Retinal pigment epithelial cell (primary cell): Measurements from ENCODE around the gene PPP1R15A.
"Not testable (repeated sequence)": the region's sequence is repeated elsewhere in the genome, so short reads cannot be mapped to it uniquely, and the experiment has no call there.

Source experiments
- DNase-seq: peaks from one replicate; pipeline ENCODE4 v3.0.0-alpha.2; 2010; ENCODE audit warnings: low read depth
- H3K4me3 ChIP-seq: 2 replicates; pipeline ENCODE4 v1.5.1; 2011; ENCODE audit warnings: mild to moderate bottlenecking, low read length, control low read depth, moderate library complexity
- TF ChIP-seq, protein P1 (sequence below): conservative IDR thresholded peaks from 2 replicates; pipeline ENCODE4 v1.5.1; 2011; ENCODE audit warnings: low read depth, low read length, control low read depth, inconsistent platforms

PPP1R15A gene

GRCh38 chr19:48899781-48900476, 27.7 kb downstream of the PPP1R15A start, which contains the start of gene NUCB1:
TSS of gene NUCB1 (plus strand) at chr19:48900312. CDS start at chr19:48900797, 485 bp downstream.
- TF ChIP-seq, protein P1, sequence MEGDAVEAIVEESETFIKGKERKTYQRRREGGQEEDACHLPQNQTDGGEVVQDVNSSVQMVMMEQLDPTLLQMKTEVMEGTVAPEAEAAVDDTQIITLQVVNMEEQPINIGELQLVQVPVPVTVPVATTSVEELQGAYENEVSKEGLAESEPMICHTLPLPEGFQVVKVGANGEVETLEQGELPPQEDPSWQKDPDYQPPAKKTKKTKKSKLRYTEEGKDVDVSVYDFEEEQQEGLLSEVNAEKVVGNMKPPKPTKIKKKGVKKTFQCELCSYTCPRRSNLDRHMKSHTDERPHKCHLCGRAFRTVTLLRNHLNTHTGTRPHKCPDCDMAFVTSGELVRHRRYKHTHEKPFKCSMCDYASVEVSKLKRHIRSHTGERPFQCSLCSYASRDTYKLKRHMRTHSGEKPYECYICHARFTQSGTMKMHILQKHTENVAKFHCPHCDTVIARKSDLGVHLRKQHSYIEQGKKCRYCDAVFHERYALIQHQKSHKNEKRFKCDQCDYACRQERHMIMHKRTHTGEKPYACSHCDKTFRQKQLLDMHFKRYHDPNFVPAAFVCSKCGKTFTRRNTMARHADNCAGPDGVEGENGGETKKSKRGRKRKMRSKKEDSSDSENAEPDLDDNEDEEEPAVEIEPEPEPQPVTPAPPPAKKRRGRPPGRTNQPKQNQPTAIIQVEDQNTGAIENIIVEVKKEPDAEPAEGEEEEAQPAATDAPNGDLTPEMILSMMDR = peak; percentile 25
- H3K4me3 ChIP-seq = peak within 1 kb of the TSS; percentile 97
- peak; percentile 92 for DNase-seq

GRCh38 chr19:48900477-48901406, 28.5 kb downstream of the PPP1R15A start:
- TF ChIP-seq, protein P1 = no peak
- H3K4me3 ChIP-seq = peak overlapping the region; percentile 97
- DNase-seq = no peak

GRCh38 chr19:48902291-48902690, 30.1 kb downstream of the PPP1R15A start:
- not testable (repeated sequence) for DNase-seq, H3K4me3 ChIP-seq

GRCh38 chr19:48903788-48904187, 31.6 kb downstream of the PPP1R15A start:
- H3K4me3 ChIP-seq, DNase-seq: not testable (repeated sequence)

- TF ChIP-seq, protein P1 = no peak
- DNase-seq = no peak
Observed at GRCh38 chr19:48905664-48906063, 33.4 kb downstream of the PPP1R15A start.

DNA sequence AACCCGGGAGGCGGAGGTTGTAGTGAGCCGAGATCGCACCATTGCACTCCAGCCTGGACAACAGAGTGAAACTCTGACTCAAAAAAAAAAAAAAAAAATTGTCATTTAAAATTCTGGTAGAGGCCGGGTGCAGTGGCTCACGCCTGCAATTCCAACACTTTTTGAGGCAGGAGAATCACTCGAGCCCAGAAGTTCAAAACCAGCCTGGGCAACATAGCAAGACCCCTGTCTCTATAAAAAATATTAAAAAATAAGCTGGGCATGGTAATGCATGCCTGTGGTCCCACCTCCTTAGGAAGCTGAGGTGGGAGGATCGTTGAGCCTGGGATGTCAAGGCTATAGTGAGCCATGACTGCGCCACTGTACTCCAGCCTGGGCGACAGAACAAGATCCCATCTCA, 34.1 kb downstream of the PPP1R15A start:
- no peak for DNase-seq
- H3K4me3 ChIP-seq = no peak overlapping the region
- TF ChIP-seq, protein P1 = no peak

More at GRCh38 chr19:48905664-48906063, 33.4 kb downstream of the PPP1R15A start:
- no peak overlapping the region for H3K4me3 ChIP-seq

- TF ChIP-seq, protein P1 = no peak
- no peak overlapping the region for H3K4me3 ChIP-seq
- no peak for DNase-seq
Observed at GRCh38 chr19:48907671-48908070, 35.5 kb downstream of the PPP1R15A start.

GRCh38 chr19:48909424-48910077, 37.3 kb downstream of the PPP1R15A start:
- DNase-seq, H3K4me3 ChIP-seq: not testable (repeated sequence)
